Breast epithelium (tissue), 4 donors: ENCODE data around the gene MRPS17. TPM values are rescaled to one million over a fixed set of nuclear protein-coding genes. Genes with fewer than 3 reads are reported as not detected.

Source experiments
- DNase-seq, 2 donors: peaks; one replicate each; pipeline ENCODE4 v3.0.0-alpha.2; 2019; ENCODE audit warnings: low spot score in 2 of 2
- H3K27ac ChIP-seq, 2 donors: fragments of 200-600 bp; sonication (generic) in 1 of 2; one replicate each; pipeline ENCODE4 v1.5.1; 2016 to 2019; ENCODE audit warnings: mild to moderate bottlenecking in 1 of 2
- H3K27me3 ChIP-seq, 2 donors: fragments of 200-600 bp; sonication (generic) in 1 of 2; one replicate each; pipeline versions ENCODE4 v1.5.1 to v1.6.0; 2017 to 2019; ENCODE audit warnings: control low read depth in 1 of 2, mild to moderate bottlenecking in 1 of 2
- H3K36me3 ChIP-seq: fragments of 200-600 bp; one replicate; pipeline ENCODE4 v1.5.1; 2019
- H3K4me1 ChIP-seq, 2 donors: fragments of 200-600 bp; sonication (generic); one replicate each; pipeline ENCODE4 v1.5.1; 2016 to 2019; ENCODE audit warnings: control low read depth in 1 of 2
- H3K4me3 ChIP-seq, 3 donors: fragments of 200-600 bp; sonication (generic); 1 replicate in 2 of 3; 2 replicates in 1 of 3; pipeline ENCODE4 v1.5.1; 2016 to 2019; ENCODE audit warnings: mild to moderate bottlenecking in 3 of 3, moderate library complexity in 2 of 3
- H3K9me3 ChIP-seq, 2 donors: fragments of 200-600 bp; sonication (generic) in 1 of 2; one replicate each; pipeline ENCODE4 v1.5.1; 2016 to 2019; ENCODE audit warnings: control low read depth in 1 of 2
- POLR2A ChIP-seq: fragments of 450-650 bp; IDR thresholded peaks from one replicate; pipeline ENCODE4 v1.6.1; 2016; ENCODE audit warnings: antibody characterized with exemption, mild to moderate bottlenecking, moderate library complexity
- POLR2AphosphoS5 ChIP-seq, 3 donors: sonication (generic); formaldehyde crosslinking; IDR thresholded peaks; one replicate each; pipeline ENCODE4 v1.6.1; 2017; ENCODE audit warnings: antibody characterized with exemption in 3 of 3
- intact Hi-C: fragments of 100-400 bp; cut with DNase I; formaldehyde crosslinking; loops from one replicate; pipeline ENCODE4 v1.15.1; 2023; ENCODE audit warnings: low total_unique reads
- total RNA-seq, 3 donors: library from RNA; depleted of rRNA; stranded (reverse); fragments of >200 nt; gene quantifications; one replicate each; pipeline ENCODE4 v1.1.0, GENCODE V29; 2016
- TF ChIP-seq, protein P1 (sequence below), 3 donors: fragments of 450-650 bp; IDR thresholded peaks; one replicate each; pipeline ENCODE4 v1.5.1; 2016 to 2017; ENCODE audit warnings: antibody characterized with exemption in 3 of 3, mild to moderate bottlenecking in 3 of 3, moderate library complexity in 3 of 3

The MRPS17 gene
- total RNA-seq, 3 donors from 2014 or later = 6.9 to 10.4 (median 9.2) TPM

GRCh38 chr7:55970561-55970960 is 18.9 kb downstream of the MRPS17 start:
- Histone ChIP-seq H3K27me3 (no peaks in the 10 kb centered on the region), H3K27ac (peak overlapping the region in 1 of 2 donors; percentile 20), H3K4me1 (peaks cover 0 to 2% of the 10 kb centered on the region in 2 donors), H3K4me3 (no peak overlapping the region), H3K9me3 (no peaks in the 10 kb centered on the region), H3K36me3 (no peaks in the 10 kb centered on the region)
- no peak for DNase-seq
- TF ChIP-seq POLR2AphosphoS5 (IDR thresholded peaks at IDR 0.05) = no peak
- no peak for TF ChIP-seq POLR2A
- TF ChIP-seq, protein P1, sequence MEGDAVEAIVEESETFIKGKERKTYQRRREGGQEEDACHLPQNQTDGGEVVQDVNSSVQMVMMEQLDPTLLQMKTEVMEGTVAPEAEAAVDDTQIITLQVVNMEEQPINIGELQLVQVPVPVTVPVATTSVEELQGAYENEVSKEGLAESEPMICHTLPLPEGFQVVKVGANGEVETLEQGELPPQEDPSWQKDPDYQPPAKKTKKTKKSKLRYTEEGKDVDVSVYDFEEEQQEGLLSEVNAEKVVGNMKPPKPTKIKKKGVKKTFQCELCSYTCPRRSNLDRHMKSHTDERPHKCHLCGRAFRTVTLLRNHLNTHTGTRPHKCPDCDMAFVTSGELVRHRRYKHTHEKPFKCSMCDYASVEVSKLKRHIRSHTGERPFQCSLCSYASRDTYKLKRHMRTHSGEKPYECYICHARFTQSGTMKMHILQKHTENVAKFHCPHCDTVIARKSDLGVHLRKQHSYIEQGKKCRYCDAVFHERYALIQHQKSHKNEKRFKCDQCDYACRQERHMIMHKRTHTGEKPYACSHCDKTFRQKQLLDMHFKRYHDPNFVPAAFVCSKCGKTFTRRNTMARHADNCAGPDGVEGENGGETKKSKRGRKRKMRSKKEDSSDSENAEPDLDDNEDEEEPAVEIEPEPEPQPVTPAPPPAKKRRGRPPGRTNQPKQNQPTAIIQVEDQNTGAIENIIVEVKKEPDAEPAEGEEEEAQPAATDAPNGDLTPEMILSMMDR (IDR thresholded peaks at IDR 0.05) = no peak
- intact Hi-C loops = no loop called here

GRCh38 chr7:55970978-55971377 is 19.3 kb downstream of the MRPS17 start:
- TF ChIP-seq POLR2AphosphoS5 (IDR thresholded peaks at IDR 0.05) (no peak), POLR2A (no peak)
- TF ChIP-seq, protein P1 (IDR thresholded peaks at IDR 0.05) = no peak
- intact Hi-C loops = no loop called here
- H3K4me3 ChIP-seq = no peak overlapping the region
- H3K9me3 ChIP-seq = no peaks in the 10 kb centered on the region
- H3K4me1 ChIP-seq = no peaks in the 10 kb centered on the region
- H3K27ac ChIP-seq = peak overlapping the region in 1 of 2 donors; percentile 20
- H3K36me3 ChIP-seq = no peaks in the 10 kb centered on the region
- H3K27me3 ChIP-seq = no peaks in the 10 kb centered on the region
- no peak for DNase-seq

DNA sequence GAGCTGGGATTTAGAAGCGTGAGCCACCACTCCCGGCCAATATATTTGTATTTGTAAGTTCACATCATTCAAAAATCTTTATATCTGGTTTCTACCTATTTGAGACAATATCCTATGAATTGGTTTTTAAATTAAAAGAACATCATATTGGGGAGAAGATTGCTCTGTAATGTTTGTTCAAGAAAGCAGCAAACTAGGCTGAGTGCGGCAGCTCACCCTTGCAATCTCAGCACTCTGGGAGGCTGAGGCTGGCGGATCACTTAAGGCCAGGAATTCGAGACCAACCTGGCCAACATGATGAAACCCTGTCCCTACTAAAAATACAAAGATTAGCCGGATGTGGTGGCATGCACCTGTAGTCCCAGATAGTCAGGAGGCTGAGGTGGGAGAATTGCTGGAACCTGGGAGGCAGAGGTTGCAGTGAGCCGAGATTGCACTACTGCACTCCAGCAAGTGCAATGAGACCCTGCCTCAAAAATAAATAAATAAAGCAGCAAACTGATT is 22.1 kb downstream of the MRPS17 start:
- H3K27me3 ChIP-seq = no peaks in the 10 kb centered on the region
- TF ChIP-seq POLR2AphosphoS5 (IDR thresholded peaks at IDR 0.05) (no peak), POLR2A (no peak)
- TF ChIP-seq, protein P1 (IDR thresholded peaks at IDR 0.05) = no peak
- no peaks in the 10 kb centered on the region for H3K36me3 ChIP-seq
- no peaks in the 10 kb centered on the region for H3K4me1 ChIP-seq
- intact Hi-C loops = no loop called here
- H3K4me3 ChIP-seq = no peak overlapping the region
- H3K27ac ChIP-seq = no peak overlapping the region
- no peaks in the 10 kb centered on the region for H3K9me3 ChIP-seq
- no peak for DNase-seq

- intact Hi-C loops = no loop called here
- H3K27ac ChIP-seq = no peak overlapping the region
Measured at GRCh38 chr7:55975988-55976633, 24.4 kb downstream of the MRPS17 start.

DNA sequence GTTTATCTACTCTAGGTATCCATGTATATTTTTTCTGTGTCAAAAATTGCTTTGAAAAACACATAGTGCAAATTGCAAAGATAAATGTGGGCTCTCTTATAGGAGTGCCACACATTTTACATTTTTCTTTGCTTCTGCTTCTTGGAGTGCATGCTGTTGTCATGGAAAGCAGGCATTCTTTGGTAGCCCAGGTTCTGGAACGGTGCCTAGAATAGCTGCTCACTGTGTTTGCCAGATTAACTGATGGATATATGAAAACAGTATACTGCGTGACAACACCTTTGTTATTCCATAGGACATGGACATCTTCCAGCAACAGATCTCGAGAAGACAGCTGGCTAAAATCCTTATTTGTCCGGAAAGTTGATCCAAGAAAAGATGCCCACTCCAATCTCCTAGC is 26.2 kb downstream of the MRPS17 start:
- H3K27me3 ChIP-seq = no peaks in the 10 kb centered on the region
- no peaks in the 10 kb centered on the region for H3K36me3 ChIP-seq
- H3K9me3 ChIP-seq = no peaks in the 10 kb centered on the region
- no peak for TF ChIP-seq POLR2AphosphoS5 (IDR thresholded peaks at IDR 0.05)
- TF ChIP-seq, protein P1 (IDR thresholded peaks at IDR 0.05) = no peak
- TF ChIP-seq POLR2A = no peak
- H3K4me3 ChIP-seq = no peak overlapping the region
- no peak for DNase-seq
- intact Hi-C loops = no loop called here
- no peak overlapping the region for H3K27ac ChIP-seq
- H3K4me1 ChIP-seq = no peaks in the 10 kb centered on the region

More at GRCh38 chr7:55975988-55976633, 24.4 kb downstream of the MRPS17 start:
- Histone ChIP-seq H3K36me3 (no peaks in the 10 kb centered on the region), H3K27me3 (no peaks in the 10 kb centered on the region), H3K4me1 (no peaks in the 10 kb centered on the region), H3K4me3 (no peak overlapping the region), H3K9me3 (no peaks in the 10 kb centered on the region)
- TF ChIP-seq POLR2AphosphoS5 (IDR thresholded peaks at IDR 0.05) (no peak), POLR2A (no peak)
- TF ChIP-seq, protein P1 (IDR thresholded peaks at IDR 0.05) = no peak
- no peak for DNase-seq
